AG10803 (cell line): ENCODE results near the gene GDF10.

Source experiments
- DNase-seq: peaks from one replicate; pipeline ENCODE4 v3.0.0; 2010; ENCODE audit warnings: low read depth
- H3K4me3 ChIP-seq: 2 replicates; pipeline ENCODE4 v1.5.1; 2011; ENCODE audit warnings: mild to moderate bottlenecking, low read length, control low read depth
- TF ChIP-seq, protein P1 (sequence below): conservative IDR thresholded peaks from 2 replicates; pipeline ENCODE4 v1.5.1; 2011; ENCODE audit warnings: mild to moderate bottlenecking, low read length, control low read depth, inconsistent platforms

GDF10 gene

DNA sequence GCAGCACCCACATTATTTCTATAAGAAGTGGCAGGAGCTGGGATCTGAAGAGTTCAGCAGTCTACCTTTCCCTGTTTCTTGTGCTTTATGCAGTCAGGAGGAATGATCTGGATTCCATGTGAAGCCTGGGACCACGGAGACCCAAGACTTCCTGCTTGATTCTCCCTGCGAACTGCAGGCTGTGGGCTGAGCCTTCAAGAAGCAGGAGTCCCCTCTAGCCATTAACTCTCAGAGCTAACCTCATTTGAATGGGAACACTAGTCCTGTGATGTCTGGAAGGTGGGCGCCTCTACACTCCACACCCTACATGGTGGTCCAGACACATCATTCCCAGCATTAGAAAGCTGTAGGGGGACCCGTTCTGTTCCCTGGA is 47.3 kb downstream of the GDF10 start:
- DNase-seq, result no peak
- no peak overlapping the region for H3K4me3 ChIP-seq
- TF ChIP-seq, protein P1, sequence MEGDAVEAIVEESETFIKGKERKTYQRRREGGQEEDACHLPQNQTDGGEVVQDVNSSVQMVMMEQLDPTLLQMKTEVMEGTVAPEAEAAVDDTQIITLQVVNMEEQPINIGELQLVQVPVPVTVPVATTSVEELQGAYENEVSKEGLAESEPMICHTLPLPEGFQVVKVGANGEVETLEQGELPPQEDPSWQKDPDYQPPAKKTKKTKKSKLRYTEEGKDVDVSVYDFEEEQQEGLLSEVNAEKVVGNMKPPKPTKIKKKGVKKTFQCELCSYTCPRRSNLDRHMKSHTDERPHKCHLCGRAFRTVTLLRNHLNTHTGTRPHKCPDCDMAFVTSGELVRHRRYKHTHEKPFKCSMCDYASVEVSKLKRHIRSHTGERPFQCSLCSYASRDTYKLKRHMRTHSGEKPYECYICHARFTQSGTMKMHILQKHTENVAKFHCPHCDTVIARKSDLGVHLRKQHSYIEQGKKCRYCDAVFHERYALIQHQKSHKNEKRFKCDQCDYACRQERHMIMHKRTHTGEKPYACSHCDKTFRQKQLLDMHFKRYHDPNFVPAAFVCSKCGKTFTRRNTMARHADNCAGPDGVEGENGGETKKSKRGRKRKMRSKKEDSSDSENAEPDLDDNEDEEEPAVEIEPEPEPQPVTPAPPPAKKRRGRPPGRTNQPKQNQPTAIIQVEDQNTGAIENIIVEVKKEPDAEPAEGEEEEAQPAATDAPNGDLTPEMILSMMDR, result no peak

DNA sequence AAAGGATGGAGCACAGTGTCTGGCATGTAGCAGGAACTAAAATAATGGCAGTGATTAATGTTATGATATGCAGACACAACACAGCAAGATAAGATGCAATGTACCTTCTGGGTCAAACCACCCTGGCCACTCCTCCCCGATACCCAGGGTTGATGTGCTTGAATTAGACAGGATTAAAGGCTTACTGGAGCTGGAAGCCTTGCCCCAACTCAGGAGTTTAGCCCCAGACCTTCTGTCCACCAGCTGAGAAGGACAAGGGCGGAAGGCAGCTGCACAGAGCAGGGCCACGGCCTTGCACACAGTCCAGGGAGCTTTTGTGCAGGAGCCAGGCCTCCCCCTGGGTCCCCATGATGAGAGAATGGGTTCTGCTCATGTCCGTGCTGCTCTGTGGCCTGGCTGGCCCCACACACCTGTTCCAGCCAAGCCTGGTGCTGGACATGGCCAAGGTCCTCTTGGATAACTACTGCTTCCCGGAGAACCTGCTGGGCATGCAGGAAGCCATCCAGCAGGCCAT is 48.2 kb downstream of the GDF10 start, which contains the start of gene RBP3:
Gene RBP3, plus strand, starts transcription at position 226 of the 514 bp plus-strand sequence. Its CDS starts 122 bp downstream, at position 348.
- no peak for DNase-seq
- H3K4me3 ChIP-seq, result no peak within 1 kb of the TSS
- TF ChIP-seq, protein P1, result no peak

DNA sequence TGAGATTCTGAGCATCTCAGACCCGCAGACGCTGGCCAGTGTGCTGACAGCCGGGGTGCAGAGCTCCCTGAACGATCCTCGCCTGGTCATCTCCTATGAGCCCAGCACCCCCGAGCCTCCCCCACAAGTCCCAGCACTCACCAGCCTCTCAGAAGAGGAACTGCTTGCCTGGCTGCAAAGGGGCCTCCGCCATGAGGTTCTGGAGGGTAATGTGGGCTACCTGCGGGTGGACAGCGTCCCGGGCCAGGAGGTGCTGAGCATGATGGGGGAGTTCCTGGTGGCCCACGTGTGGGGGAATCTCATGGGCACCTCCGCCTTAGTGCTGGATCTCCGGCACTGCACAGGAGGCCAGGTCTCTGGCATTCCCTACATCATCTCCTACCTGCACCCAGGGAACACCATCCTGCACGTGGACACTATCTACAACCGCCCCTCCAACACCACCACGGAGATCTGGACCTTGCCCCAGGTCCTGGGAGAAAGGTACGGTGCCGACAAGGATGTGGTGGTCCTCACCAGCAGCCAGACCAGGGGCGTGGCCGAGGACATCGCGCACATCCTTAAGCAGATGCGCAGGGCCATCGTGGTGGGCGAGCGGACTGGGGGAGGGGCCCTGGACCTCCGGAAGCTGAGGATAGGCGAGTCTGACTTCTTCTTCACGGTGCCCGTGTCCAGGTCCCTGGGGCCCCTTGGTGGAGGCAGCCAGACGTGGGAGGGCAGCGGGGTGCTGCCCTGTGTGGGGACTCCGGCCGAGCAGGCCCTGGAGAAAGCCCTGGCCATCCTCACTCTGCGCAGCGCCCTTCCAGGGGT is 48.9 kb downstream of the GDF10 start:
- DNase-seq, result no peak
- TF ChIP-seq, protein P1, result no peak
- H3K4me3 ChIP-seq, result no peak overlapping the region

DNA sequence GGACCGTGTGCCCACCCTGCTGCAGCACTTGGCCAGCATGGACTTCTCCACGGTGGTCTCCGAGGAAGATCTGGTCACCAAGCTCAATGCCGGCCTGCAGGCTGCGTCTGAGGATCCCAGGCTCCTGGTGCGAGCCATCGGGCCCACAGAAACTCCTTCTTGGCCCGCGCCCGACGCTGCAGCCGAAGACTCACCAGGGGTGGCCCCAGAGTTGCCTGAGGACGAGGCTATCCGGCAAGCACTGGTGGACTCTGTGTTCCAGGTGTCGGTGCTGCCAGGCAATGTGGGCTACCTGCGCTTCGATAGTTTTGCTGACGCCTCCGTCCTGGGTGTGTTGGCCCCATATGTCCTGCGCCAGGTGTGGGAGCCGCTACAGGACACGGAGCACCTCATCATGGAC is 49.5 kb downstream of the GDF10 start:
- H3K4me3 ChIP-seq, result no peak overlapping the region
- TF ChIP-seq, protein P1, result no peak
- no peak for DNase-seq

DNA sequence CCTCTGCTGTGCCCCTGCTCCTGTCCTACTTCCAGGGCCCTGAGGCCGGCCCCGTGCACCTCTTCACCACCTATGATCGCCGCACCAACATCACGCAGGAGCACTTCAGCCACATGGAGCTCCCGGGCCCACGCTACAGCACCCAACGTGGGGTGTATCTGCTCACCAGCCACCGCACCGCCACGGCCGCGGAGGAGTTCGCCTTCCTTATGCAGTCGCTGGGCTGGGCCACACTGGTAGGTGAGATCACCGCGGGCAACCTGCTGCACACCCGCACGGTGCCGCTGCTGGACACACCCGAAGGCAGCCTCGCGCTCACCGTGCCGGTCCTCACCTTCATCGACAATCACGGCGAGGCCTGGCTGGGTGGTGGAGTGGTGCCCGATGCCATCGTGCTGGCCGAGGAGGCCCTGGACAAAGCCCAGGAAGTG is 50.0 kb downstream of the GDF10 start:
- TF ChIP-seq, protein P1, result no peak
- no peak overlapping the region for H3K4me3 ChIP-seq
- DNase-seq, result no peak

DNA sequence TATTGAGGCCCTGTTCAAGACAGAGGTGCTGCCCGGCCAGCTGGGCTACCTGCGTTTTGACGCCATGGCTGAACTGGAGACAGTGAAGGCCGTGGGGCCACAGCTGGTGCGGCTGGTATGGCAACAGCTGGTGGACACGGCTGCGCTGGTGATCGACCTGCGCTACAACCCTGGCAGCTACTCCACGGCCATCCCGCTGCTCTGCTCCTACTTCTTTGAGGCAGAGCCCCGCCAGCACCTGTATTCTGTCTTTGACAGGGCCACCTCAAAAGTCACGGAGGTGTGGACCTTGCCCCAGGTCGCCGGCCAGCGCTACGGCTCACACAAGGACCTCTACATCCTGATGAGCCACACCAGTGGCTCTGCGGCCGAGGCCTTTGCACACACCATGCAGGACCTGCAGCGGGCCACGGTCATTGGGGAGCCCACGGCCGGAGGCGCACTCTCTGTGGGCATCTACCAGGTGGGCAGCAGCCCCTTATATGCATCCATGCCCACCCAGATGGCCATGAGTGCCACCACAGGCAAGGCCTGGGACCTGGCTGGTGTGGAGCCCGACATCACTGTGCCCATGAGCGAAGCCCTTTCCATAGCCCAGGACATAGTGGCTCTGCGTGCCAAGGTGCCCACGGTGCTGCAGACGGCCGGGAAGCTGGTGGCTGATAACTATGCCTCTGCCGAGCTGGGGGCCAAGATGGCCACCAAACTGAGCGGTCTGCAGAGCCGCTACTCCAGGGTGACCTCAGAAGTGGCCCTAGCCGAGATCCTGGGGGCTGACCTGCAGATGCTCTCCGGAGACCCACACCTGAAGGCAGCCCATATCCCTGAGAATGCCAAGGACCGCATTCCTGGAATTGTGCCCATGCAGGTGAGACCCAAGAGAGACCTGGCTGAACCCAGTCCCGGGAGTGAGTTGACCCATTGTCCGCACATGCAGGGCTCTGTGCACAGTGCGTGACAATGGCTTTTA is 51.0 kb downstream of the GDF10 start:
- no peak overlapping the region for H3K4me3 ChIP-seq
- TF ChIP-seq, protein P1, result no peak
- no peak for DNase-seq
